Type B pancreatic cell (in vitro differentiated cells): ENCODE data around the gene ARHGEF7. TPM values are rescaled to one million over a fixed set of nuclear protein-coding genes. Genes with fewer than 3 reads are reported as not detected.

Source experiments
- DNase-seq: peaks from one replicate; pipeline ENCODE4 v3.0.0; 2021; ENCODE audit warnings: mixed read lengths; ENCODE audit not compliant: unreplicated experiment; ENCODE audit errors: extremely low spot score
- H3K27ac Mint-ChIP-seq: 2 replicates; pipeline ENCODE4 v1.8.0; 2021; ENCODE audit warnings: mild to moderate bottlenecking, mixed read lengths
- H3K27me3 Mint-ChIP-seq: 2 replicates; pipeline ENCODE4 v1.8.0; 2021; ENCODE audit warnings: mixed read lengths
- H3K36me3 Mint-ChIP-seq: 2 replicates; pipeline ENCODE4 v1.8.0; 2021; ENCODE audit warnings: mixed read lengths
- H3K4me1 Mint-ChIP-seq: one replicate; pipeline ENCODE4 v1.8.0; 2021; ENCODE audit warnings: mixed read lengths; ENCODE audit not compliant: unreplicated experiment
- H3K4me3 Mint-ChIP-seq: 2 replicates; pipeline ENCODE4 v1.8.0; 2021; ENCODE audit warnings: mild to moderate bottlenecking, mixed read lengths
- H3K9me3 Mint-ChIP-seq: 2 replicates; pipeline ENCODE4 v1.8.0; 2021; ENCODE audit warnings: mixed read lengths
- CTCF ChIP-seq: fragments of 200-600 bp; sonication (generic); conservative IDR thresholded peaks from 2 replicates; pipeline ENCODE4 v1.5.0; 2021; ENCODE audit warnings: antibody characterized with exemption, mild to moderate bottlenecking
- total RNA-seq: library from RNA; stranded (reverse); gene quantifications from 2 replicates; pipeline ENCODE4 v1.2.1, GENCODE V29; 2021; ENCODE audit warnings: low replicate concordance

Gene ARHGEF7
- total RNA-seq, 1 donor from 2014 or later, result 103 TPM

- Mint-ChIP-seq H3K36me3 (peaks cover 25% of the 10 kb centered on the region), H3K27ac (no peak overlapping the region), H3K4me1 (no peaks in the 10 kb centered on the region), H3K4me3 (no peak overlapping the region), H3K27me3 (no peaks in the 10 kb centered on the region), H3K9me3 (no peaks in the 10 kb centered on the region)
- DNase-seq, result no peak
- no peak for TF ChIP-seq CTCF
These were observed 167.3 kb downstream of the ARHGEF7 start for GRCh38 chr13:111282425-111282824.

GRCh38 chr13:111282997-111283396 is 167.9 kb downstream of the ARHGEF7 start:
- H3K9me3 Mint-ChIP-seq, result no peaks in the 10 kb centered on the region
- H3K36me3 Mint-ChIP-seq, result peaks cover 25% of the 10 kb centered on the region
- no peak overlapping the region for H3K27ac Mint-ChIP-seq

GRCh38 chr13:111283457-111283856 is 168.3 kb downstream of the ARHGEF7 start:
- Mint-ChIP-seq H3K9me3 (no peaks in the 10 kb centered on the region), H3K36me3 (peaks cover 25% of the 10 kb centered on the region), H3K27ac (no peak overlapping the region), H3K4me1 (no peaks in the 10 kb centered on the region), H3K4me3 (no peak overlapping the region), H3K27me3 (no peaks in the 10 kb centered on the region)
- no peak for TF ChIP-seq CTCF
- DNase-seq, result no peak

More at GRCh38 chr13:111282997-111283396, 167.9 kb downstream of the ARHGEF7 start:
- Mint-ChIP-seq H3K4me3 (no peak overlapping the region), H3K27me3 (no peaks in the 10 kb centered on the region), H3K4me1 (no peaks in the 10 kb centered on the region)
- no peak for DNase-seq
- no peak for TF ChIP-seq CTCF

- TF ChIP-seq CTCF, result no peak
- no peak for DNase-seq
- no peaks in the 10 kb centered on the region for H3K9me3 Mint-ChIP-seq
- no peak overlapping the region for H3K4me3 Mint-ChIP-seq
- H3K27me3 Mint-ChIP-seq, result no peaks in the 10 kb centered on the region
- peak overlapping the region; percentile 18 for H3K27ac Mint-ChIP-seq
- H3K36me3 Mint-ChIP-seq, result peaks cover 25% of the 10 kb centered on the region
- H3K4me1 Mint-ChIP-seq, result no peaks in the 10 kb centered on the region
These were observed 168.9 kb downstream of the ARHGEF7 start for GRCh38 chr13:111283991-111284390.

- no peaks in the 10 kb centered on the region for H3K4me1 Mint-ChIP-seq
- H3K27ac Mint-ChIP-seq, result no peak overlapping the region
- TF ChIP-seq CTCF, result no peak
- H3K4me3 Mint-ChIP-seq, result no peak overlapping the region
- no peak for DNase-seq
- H3K36me3 Mint-ChIP-seq, result peaks cover 29% of the 10 kb centered on the region
- H3K9me3 Mint-ChIP-seq, result no peaks in the 10 kb centered on the region
- H3K27me3 Mint-ChIP-seq, result no peaks in the 10 kb centered on the region
These were observed 169.5 kb downstream of the ARHGEF7 start for GRCh38 chr13:111284565-111284964.

GRCh38 chr13:111286162-111286561 is 171.1 kb downstream of the ARHGEF7 start:
- Mint-ChIP-seq H3K27ac (no peak overlapping the region), H3K36me3 (peaks cover 21% of the 10 kb centered on the region), H3K4me3 (no peak overlapping the region), H3K9me3 (no peaks in the 10 kb centered on the region), H3K4me1 (no peaks in the 10 kb centered on the region), H3K27me3 (no peaks in the 10 kb centered on the region)
- DNase-seq, result no peak
- TF ChIP-seq CTCF, result no peak
